A549 (cell line): ENCODE data around the gene KRTAP20-3. TPM values are rescaled to one million over a fixed set of nuclear protein-coding genes. Genes with fewer than 3 reads are reported as not detected.

ENCODE experiments used
- ATAC-seq, 2 experiments: fragments of 200-7000 bp in 1 of 2; fragments of >200 bp in 1 of 2; cut with Nextera tagmentation in 1 of 2; cut with Tn5 transposase in 1 of 2; 3 replicates each; pipeline versions ENCODE4 v1.8.0 to v1.9.1; 2018 to 2020; ENCODE audit warnings: mild to moderate bottlenecking in 1 of 2, moderate library complexity in 1 of 2
- CTCF ChIA-PET: fragments of 300-600 bp; sonication (Branson Sonifier 250); formaldehyde crosslinking; extraction: SDS; loops from one replicate; lab custom pipeline; 2021; ENCODE audit warnings: antibody characterized with exemption, inconsistent platforms; lab: Yijun Ruan, JAX
- POLR2A ChIA-PET: fragments of 350-600 bp; formaldehyde crosslinking; extraction: SDS; loops from one replicate; lab custom pipeline; 2021; ENCODE audit warnings: antibody characterized with exemption, inconsistent platforms; lab: Yijun Ruan, JAX
- DNase-seq, 2 experiments: peaks; one replicate each; pipeline versions ENCODE4 v3.0.0 to v3.0.0-alpha.2; 2011 to 2016; ENCODE audit warnings: low read depth in 1 of 2, low spot score in 1 of 2
- FAIRE-seq: peaks from 2 replicates; lab custom pipeline; 2011; peaks lifted over from hg19 to GRCh38; lab: Jason Lieb, UNC
- H3K27ac ChIP-seq, 2 experiments: fragments of >200 bp; sonication (Bioruptor Twin); formaldehyde crosslinking; 3 replicates each; pipeline ENCODE4 v1.5.1; 2016 to 2017
- H3K4me1 ChIP-seq: fragments of >200 bp; sonication (Bioruptor Twin); formaldehyde crosslinking; 3 replicates; pipeline ENCODE4 v1.6.1; 2016
- H3K4me2 ChIP-seq: fragments of >200 bp; sonication (Bioruptor Twin); formaldehyde crosslinking; 3 replicates; pipeline ENCODE4 v1.6.1; 2016
- H3K4me3 ChIP-seq: fragments of >200 bp; sonication (Bioruptor Twin); formaldehyde crosslinking; 3 replicates; pipeline ENCODE4 v1.5.1; 2016
- H3K9me3 ChIP-seq: fragments of >200 bp; sonication (Bioruptor Twin); formaldehyde crosslinking; 3 replicates; pipeline ENCODE4 v1.6.1; 2016
- BHLHE40 ChIP-seq: IDR thresholded peaks from 2 replicates; pipeline ENCODE4 v1.6.1; 2012; ENCODE audit warnings: low read depth, low read length, inconsistent platforms
- CBX2 ChIP-seq: fragments of 200-600 bp; sonication (generic); IDR thresholded peaks from 2 replicates; pipeline ENCODE4 v1.6.1; 2016; ENCODE audit warnings: low read depth, mild to moderate bottlenecking, borderline replicate concordance
- CBX8 ChIP-seq: fragments of 200-600 bp; sonication (generic); IDR thresholded peaks from 2 replicates; pipeline ENCODE4 v1.6.1; 2016
- CEBPB ChIP-seq, 2 experiments: fragments of >200 bp in 1 of 2; sonication (Bioruptor Twin) in 1 of 2; formaldehyde crosslinking in 1 of 2; IDR thresholded peaks; 2 replicates each; pipeline ENCODE4 v1.6.1; 2012 to 2016
- CHD4 ChIP-seq: fragments of 200-600 bp; sonication (generic); IDR thresholded peaks from 2 replicates; pipeline ENCODE4 v1.6.1; 2016; ENCODE audit warnings: antibody characterized with exemption, mild to moderate bottlenecking, borderline replicate concordance
- EHF ChIP-seq: fragments of 250-450 bp; sonication (Bioruptor Pico); IDR thresholded peaks from 2 replicates; pipeline ENCODE4 v1.5.0; 2020; ENCODE audit warnings: mild to moderate bottlenecking
- EP300 ChIP-seq, 2 experiments: fragments of >200 bp; sonication (Bioruptor Twin); formaldehyde crosslinking; IDR thresholded peaks; 2 replicates in 1 of 2; 3 replicates in 1 of 2; pipeline ENCODE4 v1.6.1; 2016 to 2017
- ESRRA ChIP-seq: fragments of 150-350 bp; IDR thresholded peaks from 2 replicates; pipeline ENCODE4 v1.6.1; 2014; ENCODE audit warnings: mild to moderate bottlenecking, low read length, borderline replicate concordance
- FOSL2 ChIP-seq, 2 experiments: fragments of 450-650 bp in 1 of 2; fragments of >200 bp in 1 of 2; sonication (Bioruptor Twin) in 1 of 2; formaldehyde crosslinking; IDR thresholded peaks; 2 replicates each; pipeline versions ENCODE4 v1.5.0 to v1.6.1; 2016 to 2020; ENCODE audit warnings: mild to moderate bottlenecking in 1 of 2, moderate library complexity in 1 of 2
- FOXS1 ChIP-seq: fragments of 250-450 bp; sonication (Bioruptor Pico); IDR thresholded peaks from 2 replicates; pipeline ENCODE4 v1.5.0; 2020; ENCODE audit warnings: mild to moderate bottlenecking, moderate library complexity
- GATA3 ChIP-seq: IDR thresholded peaks from 2 replicates; pipeline ENCODE4 v1.6.1; 2012; ENCODE audit warnings: borderline replicate concordance
- HOXA7 ChIP-seq: fragments of 250-450 bp; sonication (Bioruptor Pico); IDR thresholded peaks from 2 replicates; pipeline ENCODE4 v1.5.0; 2020; ENCODE audit warnings: mild to moderate bottlenecking, moderate library complexity
- HOXB5 ChIP-seq: fragments of 250-450 bp; sonication (Bioruptor Pico); IDR thresholded peaks from 2 replicates; pipeline ENCODE4 v1.5.0; 2020; ENCODE audit warnings: mild to moderate bottlenecking, moderate library complexity
- JUN ChIP-seq, 2 experiments: fragments of >200 bp; sonication (Bioruptor Twin); formaldehyde crosslinking; IDR thresholded peaks; 2 replicates in 1 of 2; 3 replicates in 1 of 2; pipeline ENCODE4 v1.6.1; 2016 to 2017
- JUNB ChIP-seq: fragments of >200 bp; sonication (Bioruptor Twin); formaldehyde crosslinking; IDR thresholded peaks from 2 replicates; pipeline ENCODE4 v1.6.1; 2016
- MAFK ChIP-seq: fragments of 450-650 bp; IDR thresholded peaks from 2 replicates; pipeline ENCODE4 v1.6.1; 2014; ENCODE audit not compliant: partially characterized antibody
- MYC ChIP-seq: IDR thresholded peaks from 2 replicates; pipeline ENCODE4 v1.6.1; 2012; ENCODE audit warnings: mild to moderate bottlenecking, inconsistent platforms, low read length, improper control_type of control experiment, borderline replicate concordance
- NPAS2 ChIP-seq: fragments of 250-450 bp; sonication (Bioruptor Pico); IDR thresholded peaks from 2 replicates; pipeline ENCODE4 v1.8.0; 2022; ENCODE audit warnings: mild to moderate bottlenecking, moderate library complexity, borderline replicate concordance
- NR3C1 ChIP-seq: fragments of >200 bp; sonication (Bioruptor Twin); formaldehyde crosslinking; IDR thresholded peaks from 3 replicates; pipeline ENCODE4 v1.6.1; 2017
- PHF8 ChIP-seq: fragments of 200-600 bp; sonication (generic); IDR thresholded peaks from 2 replicates; pipeline ENCODE4 v1.6.1; 2016; ENCODE audit warnings: low read depth, mild to moderate bottlenecking, antibody characterized with exemption, moderate library complexity, borderline replicate concordance
- POLR2A ChIP-seq: IDR thresholded peaks from 2 replicates; pipeline ENCODE4 v1.6.1; 2012; ENCODE audit warnings: mild to moderate bottlenecking, low read length
- POLR2AphosphoS2 ChIP-seq: conservative IDR thresholded peaks from 2 replicates; pipeline ENCODE4 v1.6.1; 2012; ENCODE audit warnings: low read length, improper control_type of control experiment, inconsistent platforms
- RCOR1 ChIP-seq: fragments of 150-350 bp; IDR thresholded peaks from 2 replicates; pipeline ENCODE4 v1.6.1; 2014; ENCODE audit warnings: antibody characterized with exemption, low read length, low read depth
- RNF2 ChIP-seq: fragments of 200-600 bp; sonication (generic); IDR thresholded peaks from 2 replicates; pipeline ENCODE4 v1.6.1; 2016; ENCODE audit warnings: low read depth, mild to moderate bottlenecking, antibody characterized with exemption, moderate library complexity, borderline replicate concordance
- SMC3 ChIP-seq: fragments of >200 bp; sonication (Bioruptor Twin); formaldehyde crosslinking; IDR thresholded peaks from 3 replicates; pipeline ENCODE4 v1.6.1; 2018; ENCODE audit warnings: inconsistent platforms
- SREBF2 ChIP-seq: fragments of 450-650 bp; IDR thresholded peaks from 2 replicates; pipeline ENCODE4 v1.6.1; 2014; ENCODE audit warnings: mild to moderate bottlenecking, moderate library complexity
- TP53 ChIP-seq: fragments of 250-450 bp; sonication (Bioruptor Pico); IDR thresholded peaks from 2 replicates; pipeline ENCODE4 v1.5.0; 2021; ENCODE audit warnings: mild to moderate bottlenecking, moderate library complexity
- ZC3H11A ChIP-seq: fragments of 450-650 bp; IDR thresholded peaks from 2 replicates; pipeline ENCODE4 v1.6.1; 2014; ENCODE audit warnings: antibody characterized with exemption, mild to moderate bottlenecking
- ZFP36 ChIP-seq: fragments of 450-650 bp; IDR thresholded peaks from 2 replicates; pipeline ENCODE4 v1.6.1; 2014; ENCODE audit warnings: borderline replicate concordance; ENCODE audit not compliant: partially characterized antibody
- ZSCAN20 ChIP-seq: fragments of 250-450 bp; sonication (Bioruptor Pico); IDR thresholded peaks from 2 replicates; pipeline ENCODE4 v1.8.0; 2022; ENCODE audit warnings: mild to moderate bottlenecking, moderate library complexity
- WGBS: methylation state at CpG from one replicate; pipeline ENCODE4 v1.1.6; 2017; ENCODE audit errors: missing lambda C conversion rate; 5-methylcytosine and 5-hydroxymethylcytosine counted together
- polyA plus RNA-seq, 4 experiments: library from polyadenylated mRNA; depleted of rRNA in 3 of 4; stranded (reverse); fragments of >200 nt; fragmentation: RNase III in 1 of 4; extraction: RNeasy Plus Mini Kit Qiagen cat#74134 plus additional on column Dnase treatment in 1 of 4; gene quantifications; 2 replicates in 3 of 4; 3 replicates in 1 of 4; pipeline ENCODE4 v1.2.3, GENCODE V29; 2011 to 2017
- TF ChIP-seq, protein P1 (sequence below): fragments of 250-450 bp; sonication (Bioruptor Pico); IDR thresholded peaks from 2 replicates; pipeline ENCODE4 v1.5.0; 2020; ENCODE audit warnings: low read depth, mild to moderate bottlenecking, moderate library complexity
- TF ChIP-seq, protein P2 (sequence below): fragments of 150-350 bp; IDR thresholded peaks from 2 replicates; pipeline ENCODE4 v1.6.1; 2014; ENCODE audit warnings: low read depth, mild to moderate bottlenecking, low read length
- TF ChIP-seq, protein P3 (sequence below): fragments of >200 bp; sonication (Bioruptor Twin); formaldehyde crosslinking; IDR thresholded peaks from 2 replicates; pipeline ENCODE4 v1.6.1; 2016
- TF ChIP-seq, protein P4 (sequence below): fragments of 250-450 bp; sonication (Bioruptor Pico); IDR thresholded peaks from 2 replicates; pipeline ENCODE4 v1.5.0; 2021; ENCODE audit warnings: mild to moderate bottlenecking, moderate library complexity, borderline replicate concordance

Gene KRTAP20-3
- polyA plus RNA-seq, 2 of the 4 experiments (the other 2 are of a cell fraction) = not detected

DNA sequence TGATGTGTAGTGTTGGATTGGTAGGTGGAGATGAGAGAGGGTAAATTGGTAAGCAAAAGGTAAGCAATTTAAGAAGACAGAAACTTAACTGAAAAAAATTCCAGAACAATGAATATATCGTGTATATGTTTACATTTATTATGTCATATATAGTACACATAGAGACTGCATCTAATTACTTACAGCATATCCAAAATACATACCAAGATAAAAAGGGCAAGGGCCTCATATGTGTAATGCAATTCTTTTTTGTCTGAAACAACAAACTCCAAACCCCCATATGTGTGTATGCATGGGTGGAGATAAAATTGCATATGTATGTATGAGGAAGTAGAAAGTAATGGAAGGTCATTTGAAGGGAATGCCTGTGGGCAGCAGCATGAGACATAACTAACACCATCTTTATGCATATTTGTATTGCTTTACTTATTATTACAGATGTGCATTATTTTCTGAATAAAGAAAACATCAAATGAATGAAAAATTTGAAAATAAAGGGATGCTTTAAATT is 4.3 kb downstream of the KRTAP20-3 start:
- Histone ChIP-seq H3K4me1 (no peaks in the 10 kb centered on the region), H3K27ac (no peak overlapping the region), H3K4me3 (no peak overlapping the region), H3K9me3 (no peaks in the 10 kb centered on the region), H3K4me2 (no peak overlapping the region)
- WGBS = 0% methylated on average over 1 of the region's 1 CpG
- no peak for FAIRE-seq
- no peak for ATAC-seq
- ChIA-PET CTCF (no interaction called here), POLR2A (no interaction called here)
- DNase-seq = no peak
- TF ChIP-seq MAFK = no peak
- TF ChIP-seq POLR2A = no peak
- no peak for TF ChIP-seq GATA3
- TF ChIP-seq TP53 (CRISPR knock-in tag) = no peak
- TF ChIP-seq, protein P1, sequence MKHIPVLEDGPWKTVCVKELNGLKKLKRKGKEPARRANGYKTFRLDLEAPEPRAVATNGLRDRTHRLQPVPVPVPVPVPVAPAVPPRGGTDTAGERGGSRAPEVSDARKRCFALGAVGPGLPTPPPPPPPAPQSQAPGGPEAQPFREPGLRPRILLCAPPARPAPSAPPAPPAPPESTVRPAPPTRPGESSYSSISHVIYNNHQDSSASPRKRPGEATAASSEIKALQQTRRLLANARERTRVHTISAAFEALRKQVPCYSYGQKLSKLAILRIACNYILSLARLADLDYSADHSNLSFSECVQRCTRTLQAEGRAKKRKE = no peak
- TF ChIP-seq ZFP36 = no peak
- TF ChIP-seq HOXB5 = no peak
- no peak for TF ChIP-seq CHD4
- no peak for TF ChIP-seq HOXA7 (CRISPR knock-in tag)
- TF ChIP-seq, protein P2, sequence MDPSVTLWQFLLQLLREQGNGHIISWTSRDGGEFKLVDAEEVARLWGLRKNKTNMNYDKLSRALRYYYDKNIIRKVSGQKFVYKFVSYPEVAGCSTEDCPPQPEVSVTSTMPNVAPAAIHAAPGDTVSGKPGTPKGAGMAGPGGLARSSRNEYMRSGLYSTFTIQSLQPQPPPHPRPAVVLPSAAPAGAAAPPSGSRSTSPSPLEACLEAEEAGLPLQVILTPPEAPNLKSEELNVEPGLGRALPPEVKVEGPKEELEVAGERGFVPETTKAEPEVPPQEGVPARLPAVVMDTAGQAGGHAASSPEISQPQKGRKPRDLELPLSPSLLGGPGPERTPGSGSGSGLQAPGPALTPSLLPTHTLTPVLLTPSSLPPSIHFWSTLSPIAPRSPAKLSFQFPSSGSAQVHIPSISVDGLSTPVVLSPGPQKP = no peak
- no peak for TF ChIP-seq NPAS2 (CRISPR knock-in tag)
- TF ChIP-seq ZC3H11A = no peak
- TF ChIP-seq JUNB = no peak
- TF ChIP-seq MYC = no peak
- no peak for TF ChIP-seq FOSL2 (IDR thresholded peaks at IDR 0.05)
- TF ChIP-seq FOSL2 (CRISPR knock-in tag; IDR thresholded peaks at IDR 0.05) = no peak
- no peak for TF ChIP-seq CBX2
- no peak for TF ChIP-seq BHLHE40
- no peak for TF ChIP-seq EHF (CRISPR knock-in tag)
- TF ChIP-seq EP300 (IDR thresholded peaks at IDR 0.05) = no peak

DNA sequence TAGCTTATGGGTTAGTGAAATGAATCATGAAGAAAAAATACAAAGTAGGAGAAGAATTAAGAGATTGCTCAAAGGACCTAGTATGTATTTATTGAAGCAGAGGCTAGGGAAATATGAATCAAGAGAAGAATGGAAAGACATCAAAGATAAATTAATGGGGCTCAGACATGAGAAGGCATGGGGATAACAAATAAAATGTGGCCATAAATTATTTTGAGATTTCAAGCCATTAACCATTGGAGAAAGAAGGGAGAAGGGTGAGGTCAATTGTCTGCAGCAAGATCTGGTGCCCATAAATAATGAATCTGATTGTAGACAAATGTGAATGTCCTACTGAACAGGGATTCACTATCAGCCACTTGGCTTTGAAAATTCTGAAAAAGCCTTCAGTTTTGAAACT is 10.2 kb downstream of the KRTAP20-3 start:
- Histone ChIP-seq H3K27ac (no peak overlapping the region), H3K4me2 (no peak overlapping the region), H3K9me3 (no peaks in the 10 kb centered on the region), H3K4me1 (no peaks in the 10 kb centered on the region), H3K4me3 (no peak overlapping the region)
- ChIA-PET CTCF (no interaction called here), POLR2A (no interaction called here)
- no peak for TF ChIP-seq HOXA7 (CRISPR knock-in tag)
- TF ChIP-seq, protein P1 = no peak
- TF ChIP-seq RNF2 = no peak
- TF ChIP-seq CEBPB (IDR thresholded peaks at IDR 0.05) = no peak
- TF ChIP-seq, protein P3, sequence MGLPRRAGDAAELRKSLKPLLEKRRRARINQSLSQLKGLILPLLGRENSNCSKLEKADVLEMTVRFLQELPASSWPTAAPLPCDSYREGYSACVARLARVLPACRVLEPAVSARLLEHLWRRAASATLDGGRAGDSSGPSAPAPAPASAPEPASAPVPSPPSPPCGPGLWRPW = no peak
- no peak for TF ChIP-seq JUN (IDR thresholded peaks at IDR 0.05)
- TF ChIP-seq POLR2AphosphoS2 = no peak
- TF ChIP-seq SREBF2 = no peak
- TF ChIP-seq FOXS1 (CRISPR knock-in tag) = no peak
- no peak for TF ChIP-seq SMC3
- no peak for TF ChIP-seq EHF (CRISPR knock-in tag)
- no peak for TF ChIP-seq PHF8
- no peak for TF ChIP-seq RCOR1
- no peak for TF ChIP-seq ZSCAN20 (CRISPR knock-in tag)
- no peak for TF ChIP-seq NR3C1
- no peak for TF ChIP-seq MAFK
- no peak for TF ChIP-seq FOSL2 (IDR thresholded peaks at IDR 0.05)
- TF ChIP-seq FOSL2 (CRISPR knock-in tag; IDR thresholded peaks at IDR 0.05) = no peak
- no peak for TF ChIP-seq ESRRA
- TF ChIP-seq, protein P4, sequence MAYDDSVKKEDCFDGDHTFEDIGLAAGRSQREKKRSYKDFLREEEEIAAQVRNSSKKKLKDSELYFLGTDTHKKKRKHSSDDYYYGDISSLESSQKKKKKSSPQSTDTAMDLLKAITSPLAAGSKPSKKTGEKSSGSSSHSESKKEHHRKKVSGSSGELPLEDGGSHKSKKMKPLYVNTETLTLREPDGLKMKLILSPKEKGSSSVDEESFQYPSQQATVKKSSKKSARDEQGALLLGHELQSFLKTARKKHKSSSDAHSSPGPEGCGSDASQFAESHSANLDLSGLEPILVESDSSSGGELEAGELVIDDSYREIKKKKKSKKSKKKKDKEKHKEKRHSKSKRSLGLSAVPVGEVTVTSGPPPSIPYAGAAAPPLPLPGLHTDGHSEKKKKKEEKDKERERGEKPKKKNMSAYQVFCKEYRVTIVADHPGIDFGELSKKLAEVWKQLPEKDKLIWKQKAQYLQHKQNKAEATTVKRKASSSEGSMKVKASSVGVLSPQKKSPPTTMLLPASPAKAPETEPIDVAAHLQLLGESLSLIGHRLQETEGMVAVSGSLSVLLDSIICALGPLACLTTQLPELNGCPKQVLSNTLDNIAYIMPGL = no peak
- TF ChIP-seq CBX8 = no peak
- ATAC-seq = no peak
- DNase-seq = no peak
- FAIRE-seq = no peak
